Stimulated activated CD8-positive, alpha-beta memory T cell treated with anti-CD3 and anti-CD28 coated beads, Interleukin-15, amount 100 ng/mL, for 24 hours (primary cell): Measurements from ENCODE around the gene AJAP1.

Experiments used
- DNase-seq: peaks from one replicate; pipeline ENCODE4 v3.0.0-alpha.2; 2020; ENCODE audit warnings: low read depth

Gene AJAP1

GRCh38 chr1:4631321-4631720, 23.1 kb upstream of the AJAP1 start:
- no peak for DNase-seq

GRCh38 chr1:4633346-4633745, 21.1 kb upstream of the AJAP1 start:
- no peak for DNase-seq

- no peak for DNase-seq
Measured at GRCh38 chr1:4634156-4634792, 20.1 kb upstream of the AJAP1 start.

- DNase-seq: no peak
Measured at GRCh38 chr1:4634793-4635406, 19.5 kb upstream of the AJAP1 start.

GRCh38 chr1:4636186-4636585, 18.2 kb upstream of the AJAP1 start:
- DNase-seq: no peak

GRCh38 chr1:4636644-4637380, 17.6 kb upstream of the AJAP1 start:
- DNase-seq: no peak

GRCh38 chr1:4637616-4638344, 16.6 kb upstream of the AJAP1 start:
- no peak for DNase-seq

- no peak for DNase-seq
Measured at GRCh38 chr1:4638345-4638729, 16.1 kb upstream of the AJAP1 start.

- no peak for DNase-seq
Measured at GRCh38 chr1:4640931-4641330, 13.5 kb upstream of the AJAP1 start.

GRCh38 chr1:4647391-4647790, 7.0 kb upstream of the AJAP1 start:
- DNase-seq: no peak

GRCh38 chr1:4648657-4649056, 5.8 kb upstream of the AJAP1 start:
- no peak for DNase-seq

GRCh38 chr1:4650481-4650880, 3.9 kb upstream of the AJAP1 start:
- DNase-seq: no peak

GRCh38 chr1:4650981-4651380, 3.4 kb upstream of the AJAP1 start:
- no peak for DNase-seq

GRCh38 chr1:4652631-4653327, 1.6 kb upstream of the AJAP1 start:
- DNase-seq: peak; percentile 48

- DNase-seq: no peak
Measured at GRCh38 chr1:4653328-4653660, 1.1 kb upstream of the AJAP1 start.

GRCh38 chr1:4654764-4655673, 610 bp downstream of the AJAP1 start:
- DNase-seq: no peak

GRCh38 chr1:4655674-4656532, 1.5 kb downstream of the AJAP1 start:
- DNase-seq: no peak

- no peak for DNase-seq
Measured at GRCh38 chr1:4656533-4657140, 2.2 kb downstream of the AJAP1 start.

- no peak for DNase-seq
Measured at GRCh38 chr1:4657244-4657789, 2.9 kb downstream of the AJAP1 start.
